ENCODE measurements around the gene DCDC2B. TPM values are rescaled to one million over a fixed set of nuclear protein-coding genes. Genes with fewer than 3 reads are reported as not detected.

DCDC2B gene
- total and polyA plus RNA-seq, 9 of the 15 experiments (the other 6 are each of a cell fraction or from before 2014, with no cell fraction given): not detected

- peak; percentile 96 for TF ChIP-seq MGA (IDR thresholded peaks at IDR 0.05)
- peak; percentile 73; the same call in 1 of the 2 replicates for TF ChIP-seq ZNF124 (CRISPR knock-in tag; IDR thresholded peaks at IDR 0.05)
- no peak for TF ChIP-seq RB1 (IDR thresholded peaks at IDR 0.05; ENCODE audit: low read depth)
- TF ChIP-seq IFI16 (CRISPR knock-in tag; IDR thresholded peaks at IDR 0.05): no peak
- TF ChIP-seq CXXC5 (CRISPR knock-in tag; IDR thresholded peaks at IDR 0.05): peak; percentile 37
- peak; percentile 48 for TF ChIP-seq FOSL1 (tag; conservative IDR thresholded peaks at IDR 0.05)
- TF ChIP-seq ATF3 (IDR thresholded peaks at IDR 0.05): peak; percentile 89
- TF ChIP-seq ATF3 (CRISPR knock-in tag; conservative IDR thresholded peaks at IDR 0.05): no peak
- peak; percentile 13; the same call in 1 of the 2 replicates for TF ChIP-seq CBFA2T3 (IDR thresholded peaks at IDR 0.05)
- TF ChIP-seq LCOR (CRISPR knock-in tag; IDR thresholded peaks at IDR 0.05): 0 out of 2 replicates have a peak, but pooled peaks have one; percentile 34
- TF ChIP-seq ZFX (CRISPR knock-in tag; IDR thresholded peaks at IDR 0.05): peak; percentile 69
- no peak for TF ChIP-seq ZNF277 (CRISPR knock-in tag; IDR thresholded peaks at IDR 0.05; ENCODE audit: borderline replicate concordance)
- TF ChIP-seq CBFA2T2 (conservative IDR thresholded peaks at IDR 0.05): peak; percentile 33
- peak; percentile 72 for TF ChIP-seq JUN (IDR thresholded peaks at IDR 0.05; ENCODE audit: borderline replicate concordance, low read depth, low read length)
- no peak for TF ChIP-seq JUN (CRISPR knock-in tag; IDR thresholded peaks at IDR 0.05; ENCODE audit: borderline replicate concordance)
Observed at GRCh38 chr1:32241001-32241763, 32.3 kb downstream of the DCDC2B start (continued).

All from K562 (cell line).